K562 (cell line): Measurements from ENCODE around the gene TDRD12. TPM values are rescaled to one million over a fixed set of nuclear protein-coding genes. Genes with fewer than 3 reads are reported as not detected.

Experiments
- ATAC-seq: fragments of 200-7000 bp; cut with Tn5 transposase; 3 replicates; pipeline ENCODE4 v1.9.1; 2020; ENCODE audit warnings: moderate library complexity
- BruUV-seq: library from RNA; stranded (reverse); fragments of 400-500 nt; replicated peaks from 2 replicates; lab custom pipeline; 2021; lab: Mats Ljungman, UMichigan
- CTCF ChIA-PET: fragments of 300-600 bp; formaldehyde crosslinking; extraction: SDS; loops from one replicate; lab custom pipeline; 2021; ENCODE audit warnings: low intra/inter-chr PET ratio; lab: Yijun Ruan, JAX
- POLR2A ChIA-PET: fragments of 300-600, 350-650 bp; sonication (Branson Sonifier 250); formaldehyde crosslinking; extraction: SDS; loops from one replicate; lab custom pipeline; 2021; ENCODE audit warnings: antibody characterized with exemption, inconsistent platforms; lab: Yijun Ruan, JAX
- DNase-seq, 4 experiments: peaks; one replicate each; pipeline versions ENCODE4 v3.0.0 to v3.0.0-alpha.2; 2011 to 2018; ENCODE audit warnings: low spot score in 3 of 4, mixed read lengths in 3 of 4; ENCODE audit errors: extremely low read depth in 1 of 4
- FAIRE-seq: peaks from 2 replicates; lab custom pipeline; 2011; peaks lifted over from hg19 to GRCh38; lab: Jason Lieb, UNC
- H2AFZ ChIP-seq: 2 replicates; pipeline ENCODE4 v1.6.0; 2011; ENCODE audit warnings: low read depth, low read length, control low read depth, inconsistent platforms
- H3K27ac ChIP-seq: fragments of 200-600 bp; 3 replicates; pipeline ENCODE4 v1.8.0; 2011; ENCODE audit warnings: low read depth, mild to moderate bottlenecking, control low read depth, inconsistent platforms, low read length, moderate library complexity, mixed read lengths; ENCODE audit errors: extremely low read depth
- H3K27me3 ChIP-seq, 2 experiments: fragments of 300-600 bp in 1 of 2; 2 replicates in 1 of 2; 3 replicates in 1 of 2; pipeline versions ENCODE4 v1.6.0 to v1.8.0; 2011; ENCODE audit warnings: inconsistent platforms in 2 of 2, low read length in 2 of 2, mild to moderate bottlenecking in 1 of 2, mixed read lengths in 1 of 2, moderate library complexity in 1 of 2; ENCODE audit not compliant: control insufficient read depth in 2 of 2, insufficient read depth in 2 of 2
- H3K36me3 ChIP-seq: fragments of 300-600 bp; 3 replicates; pipeline ENCODE4 v1.8.0; 2011; ENCODE audit warnings: mild to moderate bottlenecking, low read length, inconsistent platforms; ENCODE audit not compliant: control insufficient read depth, insufficient read depth
- H3K4me1 ChIP-seq, 2 experiments: fragments of 200-600 bp in 1 of 2; replicated peaks in 1 of 2; 2 replicates in 1 of 2; 3 replicates in 1 of 2; pipeline versions ENCODE4 v1.5.1 to v1.8.0; 2011; ENCODE audit warnings: inconsistent platforms in 2 of 2, low read length in 2 of 2, mild to moderate bottlenecking in 1 of 2, mixed read lengths in 1 of 2, moderate library complexity in 1 of 2; ENCODE audit not compliant: control insufficient read depth in 2 of 2, insufficient read depth in 2 of 2
- H3K4me2 ChIP-seq: 2 replicates; pipeline ENCODE4 v1.6.1; 2011; ENCODE audit warnings: low read length, control low read depth, inconsistent platforms, mixed read lengths; ENCODE audit not compliant: insufficient read depth
- H3K4me3 ChIP-seq: fragments of 200-600 bp; sonication (generic), shearing (Covaris generic); 2 replicates; pipeline ENCODE4 v1.5.1; 2016; ENCODE audit warnings: control low read depth, inconsistent platforms
- H3K79me2 ChIP-seq: fragments of 200-600 bp; 3 replicates; pipeline ENCODE4 v1.8.0; 2011; ENCODE audit warnings: low read length, inconsistent platforms; ENCODE audit not compliant: control insufficient read depth, insufficient read depth
- H3K9ac ChIP-seq, 2 experiments: 2 replicates each; pipeline versions ENCODE4 v1.6.0 to v1.6.1; 2011; ENCODE audit warnings: low read depth in 2 of 2, low read length in 2 of 2, control low read depth in 1 of 2, inconsistent platforms in 1 of 2, mild to moderate bottlenecking in 1 of 2, mixed read lengths in 1 of 2; ENCODE audit not compliant: insufficient read depth in 1 of 2
- H3K9me1 ChIP-seq: one replicate; pipeline ENCODE4 v1.6.0; 2011; ENCODE audit warnings: inconsistent platforms, mild to moderate bottlenecking, low read length, moderate library complexity; ENCODE audit not compliant: control insufficient read depth, insufficient read depth
- H3K9me3 ChIP-seq: replicated peaks from 2 replicates; pipeline ENCODE4 v1.5.1; 2011; ENCODE audit warnings: low read depth, low read length, inconsistent platforms; ENCODE audit not compliant: control insufficient read depth, insufficient read depth
- H4K20me1 ChIP-seq: replicated peaks from 2 replicates; pipeline ENCODE4 v1.6.1; 2011; ENCODE audit warnings: low read length, inconsistent platforms, mixed read lengths; ENCODE audit not compliant: control insufficient read depth, insufficient read depth
- NRF1 ChIP-seq, 2 experiments: fragments of 450-650 bp; IDR thresholded peaks in 1 of 2; conservative IDR thresholded peaks in 1 of 2; 2 replicates each; pipeline ENCODE4 v1.6.1; 2014; ENCODE audit warnings: mild to moderate bottlenecking in 2 of 2
- SIX5 ChIP-seq, 2 experiments: IDR thresholded peaks; 2 replicates each; pipeline ENCODE4 v1.6.1; 2011; ENCODE audit warnings: low read length in 2 of 2, borderline replicate concordance in 1 of 2, low read depth in 1 of 2, mild to moderate bottlenecking in 1 of 2, moderate library complexity in 1 of 2; ENCODE audit not compliant: insufficient read depth in 1 of 2
- WGBS: fragments of 100-300 bp; shearing (Covaris generic); methylation state at CpG from one replicate; pipeline ENCODE4 v1.1.6; 2016; ENCODE audit warnings: low coverage, mixed read lengths; ENCODE audit not compliant: insufficient coverage; ENCODE audit errors: missing lambda C conversion rate; 5-methylcytosine and 5-hydroxymethylcytosine counted together
- in situ Hi-C: fragments of 300-500 bp; cut with MboI; formaldehyde crosslinking; loops from 4 replicates; pipeline ENCODE4 v1.15.0; 2018; ENCODE audit warnings: inconsistent platforms, mixed read lengths
- intact Hi-C: fragments of 100-400 bp; cut with micrococcal nuclease; formaldehyde crosslinking; loops from 2 replicates; pipeline ENCODE4 v1.14.2; 2022
- polyA plus RNA-seq, 8 experiments: library from polyadenylated mRNA; depleted of rRNA in 4 of 8; stranded (reverse) in 5 of 8; unstranded in 3 of 8; fragments of >200 nt; fragmentation: Nextera tagmentation in 2 of 8; fragmentation: Illumina TruSeq in 1 of 8; extraction: Ambion mirVana in 2 of 8; extraction: Trizol in 1 of 8; gene quantifications; 2 replicates each; pipeline versions ENCODE4 v1.2.1 to v1.2.3, GENCODE V29; 2011 to 2014; ENCODE audit warnings: inconsistent platforms in 1 of 8, missing spikeins in 1 of 8
- small RNA-seq: library from RNA; depleted of rRNA; stranded (forward); fragments of <200 nt; gene quantifications from one replicate; pipeline ENCODE3, GENCODE V24; 2014
- total RNA-seq, 7 experiments: library from RNA; depleted of rRNA in 6 of 7; stranded (reverse); fragments of >200 nt in 6 of 7; fragmentation: Illumina TruSeq in 2 of 7; extraction: Trizol in 2 of 7; gene quantifications; 2 replicates each; pipeline versions ENCODE4 v1.2.1 to v1.2.3, GENCODE V29; 2011 to 2021; ENCODE audit warnings: low replicate concordance in 1 of 7
- TF ChIP-seq, protein P1 (sequence below): fragments of 250-450 bp; sonication (Bioruptor Pico); IDR thresholded peaks from 2 replicates; pipeline ENCODE4 v1.4.0; 2020
- TF ChIP-seq, protein P2 (sequence below): fragments of 450-650 bp; formaldehyde crosslinking; IDR thresholded peaks from 2 replicates; pipeline ENCODE4 v1.4.0; 2022; ENCODE audit warnings: mild to moderate bottlenecking, moderate library complexity
- TF ChIP-seq, protein P3 (sequence below): fragments of 200-400 bp; formaldehyde crosslinking; IDR thresholded peaks from 2 replicates; pipeline ENCODE4 v1.6.1; 2017; ENCODE audit warnings: mild to moderate bottlenecking, low read depth, low read length, moderate library complexity

TDRD12 gene
- total and polyA plus RNA-seq, 9 of the 15 experiments (the other 6 are each of a cell fraction or from before 2014, with no cell fraction given) = 0.03 TPM; not detected in 8

DNA sequence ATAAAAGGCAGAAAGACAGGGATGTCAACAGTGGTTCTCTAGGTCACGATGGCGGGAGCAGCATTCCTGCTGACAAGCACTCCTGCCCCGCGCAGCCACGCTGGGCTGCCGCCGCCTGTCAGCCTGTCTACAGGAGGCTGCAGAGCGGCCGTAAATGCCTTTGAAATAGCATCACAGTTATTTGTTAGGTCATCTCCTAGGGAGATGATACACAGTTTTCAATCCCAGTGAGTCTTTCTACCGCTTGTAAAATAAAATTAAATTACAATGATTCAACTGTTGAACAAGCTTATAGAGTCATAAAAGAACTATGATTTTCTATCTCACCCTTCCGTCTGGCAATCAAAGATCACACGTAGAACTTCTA lies 157.3 kb downstream of the TDRD12 start:
- no peak for FAIRE-seq
- no peaks in the 10 kb centered on the region for H3K79me2 ChIP-seq
- TF ChIP-seq NRF1 (conservative IDR thresholded peaks at IDR 0.05 in 1 of 2, IDR thresholded peaks at IDR 0.05 in 1 of 2) = peak in 1 of 2 experiments; percentile 18; a peak in 1 of 4 replicates
- no peak for TF ChIP-seq SIX5 (IDR thresholded peaks at IDR 0.05; ENCODE audit: borderline replicate concordance in 1 of 2, insufficient read depth in 1 of 2, low read depth in 1 of 2, low read length in 2 of 2)
- TF ChIP-seq, protein P1, sequence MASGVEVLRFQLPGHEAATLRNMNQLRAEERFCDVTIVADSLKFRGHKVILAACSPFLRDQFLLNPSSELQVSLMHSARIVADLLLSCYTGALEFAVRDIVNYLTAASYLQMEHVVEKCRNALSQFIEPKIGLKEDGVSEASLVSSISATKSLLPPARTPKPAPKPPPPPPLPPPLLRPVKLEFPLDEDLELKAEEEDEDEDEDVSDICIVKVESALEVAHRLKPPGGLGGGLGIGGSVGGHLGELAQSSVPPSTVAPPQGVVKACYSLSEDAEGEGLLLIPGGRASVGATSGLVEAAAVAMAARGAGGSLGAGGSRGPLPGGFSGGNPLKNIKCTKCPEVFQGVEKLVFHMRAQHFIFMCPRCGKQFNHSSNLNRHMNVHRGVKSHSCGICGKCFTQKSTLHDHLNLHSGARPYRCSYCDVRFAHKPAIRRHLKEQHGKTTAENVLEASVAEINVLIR (CRISPR knock-in tag) = no peak
- TF ChIP-seq, protein P2, sequence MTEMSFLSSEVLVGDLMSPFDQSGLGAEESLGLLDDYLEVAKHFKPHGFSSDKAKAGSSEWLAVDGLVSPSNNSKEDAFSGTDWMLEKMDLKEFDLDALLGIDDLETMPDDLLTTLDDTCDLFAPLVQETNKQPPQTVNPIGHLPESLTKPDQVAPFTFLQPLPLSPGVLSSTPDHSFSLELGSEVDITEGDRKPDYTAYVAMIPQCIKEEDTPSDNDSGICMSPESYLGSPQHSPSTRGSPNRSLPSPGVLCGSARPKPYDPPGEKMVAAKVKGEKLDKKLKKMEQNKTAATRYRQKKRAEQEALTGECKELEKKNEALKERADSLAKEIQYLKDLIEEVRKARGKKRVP (CRISPR knock-in tag) = no peak
- TF ChIP-seq, protein P3, sequence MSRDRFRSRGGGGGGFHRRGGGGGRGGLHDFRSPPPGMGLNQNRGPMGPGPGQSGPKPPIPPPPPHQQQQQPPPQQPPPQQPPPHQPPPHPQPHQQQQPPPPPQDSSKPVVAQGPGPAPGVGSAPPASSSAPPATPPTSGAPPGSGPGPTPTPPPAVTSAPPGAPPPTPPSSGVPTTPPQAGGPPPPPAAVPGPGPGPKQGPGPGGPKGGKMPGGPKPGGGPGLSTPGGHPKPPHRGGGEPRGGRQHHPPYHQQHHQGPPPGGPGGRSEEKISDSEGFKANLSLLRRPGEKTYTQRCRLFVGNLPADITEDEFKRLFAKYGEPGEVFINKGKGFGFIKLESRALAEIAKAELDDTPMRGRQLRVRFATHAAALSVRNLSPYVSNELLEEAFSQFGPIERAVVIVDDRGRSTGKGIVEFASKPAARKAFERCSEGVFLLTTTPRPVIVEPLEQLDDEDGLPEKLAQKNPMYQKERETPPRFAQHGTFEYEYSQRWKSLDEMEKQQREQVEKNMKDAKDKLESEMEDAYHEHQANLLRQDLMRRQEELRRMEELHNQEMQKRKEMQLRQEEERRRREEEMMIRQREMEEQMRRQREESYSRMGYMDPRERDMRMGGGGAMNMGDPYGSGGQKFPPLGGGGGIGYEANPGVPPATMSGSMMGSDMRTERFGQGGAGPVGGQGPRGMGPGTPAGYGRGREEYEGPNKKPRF = no peak
- TF ChIP-seq, all 486 proteins: peak for 1
- BruUV-seq = no TSS peak
- H3K9me3 ChIP-seq = no peaks in the 10 kb centered on the region
- ChIA-PET CTCF (no interaction called here), POLR2A (no interaction called here)
- H3K4me3 ChIP-seq = no peak overlapping the region
- in situ Hi-C loops (no loop called here), intact Hi-C loops (no loop called here)
- H3K9me1 ChIP-seq = no peaks in the 10 kb centered on the region
- H3K4me1 ChIP-seq = peaks cover 0 to 4% of the 10 kb centered on the region in 2 experiments; a peak in 2 of 5 replicates
- H3K27me3 ChIP-seq = peaks cover 11 to 61% of the 10 kb centered on the region in 2 experiments; a peak in 4 of 5 replicates
- H3K36me3 ChIP-seq = no peaks in the 10 kb centered on the region
- no peak for DNase-seq
- 2% methylated on average over 12 of the region's 12 CpGs for WGBS
- H3K27ac ChIP-seq = no peak overlapping the region
- H3K4me2 ChIP-seq = no peak overlapping the region
- ATAC-seq = no peak
- no peak overlapping the region for H3K9ac ChIP-seq
- no peak overlapping the region for H2AFZ ChIP-seq
- H4K20me1 ChIP-seq = no peaks in the 10 kb centered on the region

Small RNA genes lying within 50 kb of the gene (small RNA-seq; reads per million reads assigned to genes)
- not detected for gene RN7SKP22

Other genes with a start within 250 kb of the TDRD12 start
- gene PDCD5, start 138.6 kb upstream of the TDRD12 start, total RNA-seq (2014; rRNA removed) = 303 and 310 TPM in 2 replicates
- gene PDCD5, start 138.6 kb upstream of the TDRD12 start, total RNA-seq (2014; rRNA removed; fragmentation: Illumina TruSeq; extraction: Trizol) = 269 and 303 TPM in 2 replicates
- gene PDCD5, start 138.6 kb upstream of the TDRD12 start, total RNA-seq (2015; rRNA removed; fragmentation: Illumina TruSeq; extraction: Trizol) = 305 TPM in 2 replicates
- 188 and 196 TPM in 2 replicates for gene PDCD5, start 138.6 kb upstream of the TDRD12 start, total RNA-seq (2021)
- gene PDCD5, start 138.6 kb upstream of the TDRD12 start, polyA plus RNA-seq (2011; rRNA removed) = 88.3 and 122 TPM in 2 replicates
- 308 and 322 TPM in 2 replicates for gene PDCD5, start 138.6 kb upstream of the TDRD12 start, polyA plus RNA-seq (2014; fragmentation: Illumina TruSeq; extraction: Trizol)
- gene PDCD5, start 138.6 kb upstream of the TDRD12 start, polyA plus RNA-seq (2014; fragmentation: Nextera tagmentation; extraction: Ambion mirVana) = 100 to 1,000 TPM; 136 to 185 TPM
- 279 and 322 TPM in 2 replicates for gene PDCD5, start 138.6 kb upstream of the TDRD12 start, polyA plus RNA-seq (2014; rRNA removed)
- gene ANKRD27, start 44.6 kb upstream of the TDRD12 start, total RNA-seq (2014; rRNA removed) = 42.2 and 48.9 TPM in 2 replicates
- gene ANKRD27, start 44.6 kb upstream of the TDRD12 start, total RNA-seq (2014; rRNA removed; fragmentation: Illumina TruSeq; extraction: Trizol) = 52.4 and 56.9 TPM in 2 replicates
- 64.0 and 66.2 TPM in 2 replicates for gene ANKRD27, start 44.6 kb upstream of the TDRD12 start, total RNA-seq (2015; rRNA removed; fragmentation: Illumina TruSeq; extraction: Trizol)
- 71.3 and 74.0 TPM in 2 replicates for gene ANKRD27, start 44.6 kb upstream of the TDRD12 start, total RNA-seq (2021)
- gene ANKRD27, start 44.6 kb upstream of the TDRD12 start, polyA plus RNA-seq (2011; rRNA removed) = 61.4 and 67.2 TPM in 2 replicates
- gene ANKRD27, start 44.6 kb upstream of the TDRD12 start, polyA plus RNA-seq (2014; fragmentation: Illumina TruSeq; extraction: Trizol) = 54.3 and 60.2 TPM in 2 replicates
- 1 to 10 TPM; 5.3 to 7.2 TPM for gene ANKRD27, start 44.6 kb upstream of the TDRD12 start, polyA plus RNA-seq (2014; fragmentation: Nextera tagmentation; extraction: Ambion mirVana)
- gene ANKRD27, start 44.6 kb upstream of the TDRD12 start, polyA plus RNA-seq (2014; rRNA removed) = 46.7 and 54.2 TPM in 2 replicates
- gene RGS9BP, start 43.9 kb upstream of the TDRD12 start, total RNA-seq (2014; rRNA removed) = 1.3 and 1.5 TPM in 2 replicates
- gene RGS9BP, start 43.9 kb upstream of the TDRD12 start, total RNA-seq (2014; rRNA removed; fragmentation: Illumina TruSeq; extraction: Trizol) = 0.41 and 0.58 TPM in 2 replicates
- 0.83 and 1.1 TPM in 2 replicates for gene RGS9BP, start 43.9 kb upstream of the TDRD12 start, total RNA-seq (2015; rRNA removed; fragmentation: Illumina TruSeq; extraction: Trizol)
- 1.2 TPM in 2 replicates for gene RGS9BP, start 43.9 kb upstream of the TDRD12 start, total RNA-seq (2021)
- 0.24 and 0.31 TPM in 2 replicates for gene RGS9BP, start 43.9 kb upstream of the TDRD12 start, polyA plus RNA-seq (2011; rRNA removed)
- gene RGS9BP, start 43.9 kb upstream of the TDRD12 start, polyA plus RNA-seq (2014; fragmentation: Illumina TruSeq; extraction: Trizol) = 0.28 and 0.47 TPM in 2 replicates
- gene RGS9BP, start 43.9 kb upstream of the TDRD12 start, polyA plus RNA-seq (2014; fragmentation: Nextera tagmentation; extraction: Ambion mirVana) = under 1 TPM; 0.03 to 0.04 TPM
- 0.49 and 1.2 TPM in 2 replicates for gene RGS9BP, start 43.9 kb upstream of the TDRD12 start, polyA plus RNA-seq (2014; rRNA removed)
- gene NUDT19, start 27.9 kb upstream of the TDRD12 start, total RNA-seq (2014; rRNA removed) = 14.9 and 23.0 TPM in 2 replicates
- gene NUDT19, start 27.9 kb upstream of the TDRD12 start, total RNA-seq (2014; rRNA removed; fragmentation: Illumina TruSeq; extraction: Trizol) = 13.5 and 13.8 TPM in 2 replicates
- 13.8 and 14.4 TPM in 2 replicates for gene NUDT19, start 27.9 kb upstream of the TDRD12 start, total RNA-seq (2015; rRNA removed; fragmentation: Illumina TruSeq; extraction: Trizol)
- gene NUDT19, start 27.9 kb upstream of the TDRD12 start, total RNA-seq (2021) = 24.1 and 24.8 TPM in 2 replicates
- gene NUDT19, start 27.9 kb upstream of the TDRD12 start, polyA plus RNA-seq (2011; rRNA removed) = 9.6 and 10.4 TPM in 2 replicates
- gene NUDT19, start 27.9 kb upstream of the TDRD12 start, polyA plus RNA-seq (2014; fragmentation: Illumina TruSeq; extraction: Trizol) = 11.6 and 12.3 TPM in 2 replicates
- gene NUDT19, start 27.9 kb upstream of the TDRD12 start, polyA plus RNA-seq (2014; fragmentation: Nextera tagmentation; extraction: Ambion mirVana) = 10 to 100 TPM; 28.2 to 38.6 TPM
- 9.7 TPM in 2 replicates for gene NUDT19, start 27.9 kb upstream of the TDRD12 start, polyA plus RNA-seq (2014; rRNA removed)
- not detected in 2 replicates for gene SLC7A9, start 150.0 kb downstream of the TDRD12 start, total RNA-seq (2014; rRNA removed)
- not detected in 2 replicates for gene SLC7A9, start 150.0 kb downstream of the TDRD12 start, total RNA-seq (2014; rRNA removed; fragmentation: Illumina TruSeq; extraction: Trizol)
- gene SLC7A9, start 150.0 kb downstream of the TDRD12 start, total RNA-seq (2015; rRNA removed; fragmentation: Illumina TruSeq; extraction: Trizol) = not detected in 2 replicates
- gene SLC7A9, start 150.0 kb downstream of the TDRD12 start, total RNA-seq (2021) = not detected in 2 replicates
- gene SLC7A9, start 150.0 kb downstream of the TDRD12 start, polyA plus RNA-seq (2011; rRNA removed) = not detected in 2 replicates
- gene SLC7A9, start 150.0 kb downstream of the TDRD12 start, polyA plus RNA-seq (2014; fragmentation: Illumina TruSeq; extraction: Trizol) = not detected in 2 replicates
- gene SLC7A9, start 150.0 kb downstream of the TDRD12 start, polyA plus RNA-seq (2014; fragmentation: Nextera tagmentation; extraction: Ambion mirVana) = not detected
- not detected in 2 replicates for gene SLC7A9, start 150.0 kb downstream of the TDRD12 start, polyA plus RNA-seq (2014; rRNA removed)